GM12892 (cell line): ENCODE measurements around the gene CCL28.
"Not testable (repeated sequence)": the region's sequence is repeated elsewhere in the genome, so short reads cannot be mapped to it uniquely, and the experiment has no call there.

Source experiments
- DNase-seq: peaks from one replicate; pipeline ENCODE4 v3.0.0; 2011; ENCODE audit not compliant: insufficient read length
- FAIRE-seq: peaks from 2 replicates; lab custom pipeline; 2011; peaks lifted over from hg19 to GRCh38; lab: Jason Lieb, UNC
- POLR2A ChIP-seq: IDR thresholded peaks from 2 replicates; pipeline ENCODE4 v1.6.1; 2011; ENCODE audit warnings: low read depth, low read length, control low read depth
- POLR2AphosphoS5 ChIP-seq: IDR thresholded peaks from 2 replicates; pipeline ENCODE4 v1.6.1; 2011; ENCODE audit warnings: low read depth, low read length, control low read depth
- TAF1 ChIP-seq: IDR thresholded peaks from 2 replicates; pipeline ENCODE4 v1.6.1; 2011; ENCODE audit warnings: low read depth, mild to moderate bottlenecking, control low read depth, low read length, borderline replicate concordance

Gene CCL28

GRCh38 chr5:43400082-43400481 lies 12.1 kb downstream of the CCL28 start:
- no peak for FAIRE-seq
- TF ChIP-seq POLR2A: no peak
- no peak for TF ChIP-seq POLR2AphosphoS5
- no peak for TF ChIP-seq TAF1
- DNase-seq: no peak

DNA sequence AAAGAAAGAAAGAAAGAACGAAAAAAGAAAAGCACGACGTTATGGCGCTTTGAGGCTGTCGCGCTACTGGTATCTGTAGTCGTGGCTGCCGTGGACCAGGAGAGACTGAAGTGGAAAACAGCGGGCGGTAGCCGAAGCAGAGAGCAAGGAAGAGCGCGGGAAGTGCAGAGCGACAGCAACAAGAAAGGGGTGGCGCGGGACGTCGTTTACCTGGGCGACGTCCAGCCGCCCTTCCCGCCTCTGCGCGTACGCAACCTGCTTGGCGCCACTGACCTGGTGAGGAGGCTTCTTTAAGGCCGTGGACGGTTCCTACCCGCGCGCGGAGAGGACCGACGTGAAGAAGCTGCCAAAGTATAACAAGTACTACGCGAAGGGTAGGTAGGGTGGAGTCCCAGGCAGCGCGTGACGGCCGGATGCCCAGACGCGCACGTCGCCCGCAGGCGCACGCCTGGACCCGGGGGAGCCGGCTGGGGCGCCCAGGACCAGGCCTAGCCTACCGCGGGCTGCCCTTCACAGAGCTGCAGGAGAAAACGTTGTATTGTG lies 15.4 kb downstream of the CCL28 start:
- peak; percentile 76 for TF ChIP-seq POLR2A
- no peak for TF ChIP-seq TAF1
- DNase-seq (peak; percentile 67), FAIRE-seq (peak; percentile 91)

- no peak for TF ChIP-seq POLR2A
- no peak for TF ChIP-seq TAF1
- no peak for TF ChIP-seq POLR2AphosphoS5
- DNase-seq (no peak), FAIRE-seq (no peak)
Measured at GRCh38 chr5:43390471-43390870, 21.7 kb downstream of the CCL28 start.

GRCh38 chr5:43389679-43390329 lies 22.4 kb downstream of the CCL28 start:
- FAIRE-seq: peak; percentile 69
- no peak for DNase-seq
- no peak for TF ChIP-seq POLR2AphosphoS5
- no peak for TF ChIP-seq TAF1
- no peak for TF ChIP-seq POLR2A

GRCh38 chr5:43386960-43387362 lies 25.2 kb downstream of the CCL28 start:
- peak; percentile 62 for FAIRE-seq
- DNase-seq: no peak
- TF ChIP-seq POLR2A (no peak), POLR2AphosphoS5 (no peak), TAF1 (no peak)

GRCh38 chr5:43376496-43377140 lies 35.6 kb downstream of the CCL28 start:
- TF ChIP-seq POLR2AphosphoS5 (no peak), TAF1 (no peak), POLR2A (no peak)
- DNase-seq (no peak), FAIRE-seq (no peak)

GRCh38 chr5:43371821-43372220 lies 40.4 kb downstream of the CCL28 start:
- no peak for TF ChIP-seq POLR2AphosphoS5
- no peak for TF ChIP-seq POLR2A
- no peak for TF ChIP-seq TAF1
- FAIRE-seq (no peak), DNase-seq (no peak)

- TF ChIP-seq POLR2AphosphoS5: no peak
- no peak for TF ChIP-seq POLR2A
- TF ChIP-seq TAF1: no peak
- FAIRE-seq (no peak), DNase-seq (no peak)
Measured at GRCh38 chr5:43370352-43370751, 41.8 kb downstream of the CCL28 start.

DNA sequence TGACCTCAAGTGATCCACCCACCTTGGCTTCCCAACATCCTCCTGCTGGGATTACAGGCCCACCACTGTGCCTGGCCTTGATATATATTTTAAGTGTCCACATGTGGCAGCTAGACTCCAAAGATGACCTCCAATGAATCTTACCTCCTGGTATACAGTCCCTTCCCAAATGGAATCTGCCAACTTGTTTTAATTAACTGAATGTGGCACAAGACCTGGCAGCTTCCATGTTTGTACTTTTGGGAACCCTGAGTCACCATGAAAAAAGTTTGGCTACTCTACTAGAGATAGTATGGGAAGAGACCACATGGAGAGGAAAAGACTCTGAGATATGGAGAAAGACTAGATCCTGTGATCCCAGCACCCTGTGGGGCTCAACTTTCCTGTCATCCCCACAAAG lies 42.5 kb downstream of the CCL28 start:
- TF ChIP-seq POLR2AphosphoS5 (no peak), TAF1 (no peak), POLR2A (no peak)
- DNase-seq (no peak), FAIRE-seq (no peak)

DNA sequence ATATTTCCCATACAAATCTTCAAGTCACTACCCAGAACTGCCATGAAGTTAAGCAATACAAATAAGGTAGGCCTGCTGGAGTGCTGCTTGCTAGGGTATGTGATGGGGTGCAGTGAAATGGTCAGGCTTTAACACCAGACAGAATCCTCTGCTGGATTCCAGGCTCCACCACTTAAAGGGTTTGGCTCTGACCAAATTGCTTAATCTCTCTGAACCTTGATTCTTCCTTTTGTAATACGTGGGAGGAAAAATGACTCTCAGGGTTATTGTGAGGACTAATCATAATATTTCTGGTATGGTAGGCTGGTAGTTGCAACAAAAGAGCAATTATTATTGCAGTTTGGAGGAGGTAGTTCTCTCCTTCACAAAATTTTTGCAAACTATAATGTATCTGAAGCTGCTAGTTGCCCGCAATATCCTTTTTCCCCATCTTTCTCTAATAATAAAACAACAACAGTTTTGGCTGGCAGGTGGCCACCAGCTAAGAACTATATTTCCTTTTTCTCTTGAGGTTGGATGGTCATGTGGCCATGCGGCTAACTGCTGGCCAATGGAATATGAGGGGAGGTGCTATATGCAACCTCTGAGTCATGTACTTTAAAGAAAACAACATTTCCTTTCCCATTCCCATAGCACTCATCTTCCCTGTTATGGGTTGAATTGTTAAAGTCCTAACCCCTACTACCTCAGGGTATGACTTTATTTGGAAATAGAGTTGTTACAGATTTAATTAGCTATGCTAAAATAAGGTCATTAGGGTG lies 44.1 kb downstream of the CCL28 start:
- FAIRE-seq: no peak
- DNase-seq: no peak
- TF ChIP-seq POLR2A (no peak), TAF1 (no peak), POLR2AphosphoS5 (no peak)

DNA sequence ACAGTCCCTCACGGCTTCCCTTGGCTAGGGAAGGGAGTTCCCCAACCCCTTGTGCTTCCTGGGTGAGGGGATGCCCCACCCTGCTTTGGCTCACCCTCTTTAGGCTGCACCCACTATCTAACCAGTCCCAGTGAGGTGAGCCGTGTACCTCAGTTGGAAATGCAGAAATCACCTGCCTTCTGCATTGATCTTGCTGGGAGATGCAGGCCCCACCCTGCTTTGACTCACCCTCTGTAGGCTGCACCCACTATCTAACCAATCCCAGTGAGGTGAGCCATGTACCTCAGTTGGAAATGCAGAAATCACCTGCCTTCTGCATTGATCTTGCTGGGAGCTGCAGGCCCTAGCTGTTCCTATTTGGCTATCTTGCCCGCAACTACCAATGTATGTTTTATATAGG lies 44.7 kb downstream of the CCL28 start:
- TF ChIP-seq TAF1 (no peak), POLR2A (no peak), POLR2AphosphoS5 (no peak)
- FAIRE-seq: no peak
- DNase-seq: no peak

DNA sequence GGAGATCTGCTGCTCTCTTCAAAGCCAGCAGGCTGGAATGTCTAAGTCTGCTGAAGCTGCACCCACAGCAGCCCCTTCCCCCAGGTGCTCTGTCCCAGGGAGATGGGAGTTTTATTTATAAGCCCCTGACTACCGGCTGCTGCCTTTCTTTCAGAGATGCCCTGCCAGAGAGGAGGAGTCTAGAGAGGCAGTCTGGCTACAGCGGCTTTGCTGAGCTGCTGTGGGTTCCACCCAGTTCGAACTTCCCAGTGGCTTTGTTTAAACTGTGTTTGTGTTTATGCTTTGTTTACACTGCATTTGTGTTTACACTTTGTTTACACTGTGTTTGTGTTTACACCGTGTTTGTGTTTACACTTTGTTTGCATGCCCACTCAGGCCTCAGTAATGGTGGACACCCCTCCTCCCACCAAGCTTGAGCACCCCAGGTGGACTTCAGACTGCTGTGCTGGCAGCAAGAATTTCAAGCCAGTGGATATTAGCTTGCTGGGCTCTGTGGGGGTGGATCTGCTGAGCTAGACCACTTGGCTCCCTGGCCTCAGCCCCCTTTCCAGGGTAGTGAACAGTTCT lies 45.4 kb downstream of the CCL28 start:
- FAIRE-seq: not testable (repeated sequence)

GRCh38 chr5:43365155-43365554 lies 47.0 kb downstream of the CCL28 start:
- FAIRE-seq, DNase-seq: not testable (repeated sequence)

More for the DNA sequence above, 45.4 kb downstream of the CCL28 start:
- DNase-seq: not testable (repeated sequence)
